GM18907 (cell line): ENCODE results near the gene SIL1.

ENCODE experiments used
- ATAC-seq: cut with Tn5 transposase; IDR thresholded peaks from one replicate; pipeline ENCODE4 v1.9.1; 2021; ENCODE audit warnings: mild to moderate bottlenecking, moderate library complexity; ENCODE audit not compliant: unreplicated experiment

SIL1 gene

GRCh38 chr5:138964647-138965201 lies 233.4 kb downstream of the SIL1 start:
- ATAC-seq, result no peak

GRCh38 chr5:138963763-138964371 lies 234.3 kb downstream of the SIL1 start:
- no peak for ATAC-seq

GRCh38 chr5:138962614-138963370 lies 235.4 kb downstream of the SIL1 start:
- no peak for ATAC-seq

GRCh38 chr5:138961729-138962128 lies 236.4 kb downstream of the SIL1 start:
- ATAC-seq, result no peak

GRCh38 chr5:138961221-138961620 lies 236.9 kb downstream of the SIL1 start:
- ATAC-seq, result no peak

- no peak for ATAC-seq
Measured at GRCh38 chr5:138960145-138960692, 237.9 kb downstream of the SIL1 start.

GRCh38 chr5:138956801-138957200 lies 241.4 kb downstream of the SIL1 start:
- ATAC-seq, result no peak

- no peak for ATAC-seq
Measured at GRCh38 chr5:138955671-138956295, 242.4 kb downstream of the SIL1 start.

GRCh38 chr5:138955013-138955660 lies 243.0 kb downstream of the SIL1 start:
- ATAC-seq, result no peak

GRCh38 chr5:138954257-138955012 lies 243.7 kb downstream of the SIL1 start:
- no peak for ATAC-seq

GRCh38 chr5:138953387-138954256 lies 244.5 kb downstream of the SIL1 start:
- ATAC-seq, result peak; percentile 70

- ATAC-seq, result peak; percentile 9
Measured at GRCh38 chr5:138952962-138953361, 245.2 kb downstream of the SIL1 start.

- ATAC-seq, result no peak
Measured at GRCh38 chr5:138951986-138952735, 246.0 kb downstream of the SIL1 start.

GRCh38 chr5:138951091-138951985 lies 246.8 kb downstream of the SIL1 start:
- ATAC-seq, result no peak

GRCh38 chr5:138950421-138951031 lies 247.6 kb downstream of the SIL1 start:
- ATAC-seq, result no peak

- ATAC-seq, result no peak
Measured at GRCh38 chr5:138949988-138950387, 248.2 kb downstream of the SIL1 start.

- ATAC-seq, result no peak
Measured at GRCh38 chr5:138949223-138949574, 249.0 kb downstream of the SIL1 start.
